Measurements from ENCODE around the gene CD247.

Gene CD247

GRCh38 chr1:167517535-167518330, 596 bp downstream of the CD247 start:
- TF ChIP-seq CTCF (IDR thresholded peaks at IDR 0.05; ENCODE audit: low read depth, low read length, missing control alignments) = no peak
- no peak for DNase-seq (ENCODE audit: low read depth)
- no peak overlapping the region for H3K4me3 ChIP-seq (ENCODE audit: low read depth, low read length)

DNA sequence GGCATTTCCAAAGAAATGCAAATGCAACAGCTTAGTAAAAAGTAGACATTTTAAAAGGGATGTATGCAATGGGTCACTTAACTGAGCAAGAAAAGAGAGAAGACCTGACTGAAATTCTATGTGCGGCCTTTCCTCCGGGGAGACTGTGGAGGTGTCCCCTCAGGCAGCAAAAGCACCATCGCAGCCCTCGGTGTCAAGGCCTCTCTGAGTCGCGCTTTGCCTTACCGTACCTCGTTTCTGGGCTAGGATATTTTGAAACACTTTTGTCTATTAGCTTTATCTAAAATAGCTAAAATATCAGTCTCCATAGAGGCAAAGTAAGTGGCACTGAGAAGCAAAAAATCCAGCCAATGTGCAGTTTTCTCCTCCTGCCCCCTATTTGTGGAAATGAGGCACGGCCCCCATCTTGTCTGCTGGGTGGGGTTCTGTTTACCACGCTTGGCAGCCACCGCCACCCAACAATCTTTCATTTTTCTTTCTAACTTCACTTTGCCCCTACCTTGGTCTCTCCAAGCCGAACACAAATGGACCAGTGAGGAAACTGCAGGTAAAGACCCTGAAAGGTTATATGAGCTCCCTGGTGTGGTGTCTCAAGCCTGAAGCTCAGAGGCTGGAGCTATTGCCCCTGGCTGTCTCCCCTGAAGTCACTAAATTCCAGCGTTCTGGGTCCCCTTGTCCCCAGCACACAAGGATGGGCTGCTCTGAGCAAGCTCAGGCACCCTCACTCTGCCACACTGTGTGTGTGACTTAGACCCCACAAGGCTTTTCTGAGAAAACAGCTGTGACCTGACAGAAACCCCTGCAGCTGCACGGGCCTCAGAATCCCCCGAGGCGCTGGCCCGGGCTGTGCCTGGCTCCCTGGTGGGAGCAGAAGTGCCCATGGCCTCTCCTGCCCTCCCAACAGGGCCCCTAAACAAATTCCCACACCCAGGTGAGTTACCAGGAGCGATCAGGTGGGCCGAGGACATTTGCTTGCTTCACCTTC, 1.6 kb downstream of the CD247 start:
- no peak for TF ChIP-seq CTCF (IDR thresholded peaks at IDR 0.05; ENCODE audit: low read depth, low read length, missing control alignments)
- H3K4me3 ChIP-seq (ENCODE audit: low read depth, low read length) = no peak overlapping the region
- DNase-seq (ENCODE audit: low read depth) = no peak

GRCh38 chr1:167515893-167516321, 2.4 kb downstream of the CD247 start:
- H3K4me3 ChIP-seq (ENCODE audit: low read depth, low read length) = no peak overlapping the region
- no peak for DNase-seq (ENCODE audit: low read depth)
- TF ChIP-seq CTCF (IDR thresholded peaks at IDR 0.05; ENCODE audit: low read depth, low read length, missing control alignments) = no peak

DNA sequence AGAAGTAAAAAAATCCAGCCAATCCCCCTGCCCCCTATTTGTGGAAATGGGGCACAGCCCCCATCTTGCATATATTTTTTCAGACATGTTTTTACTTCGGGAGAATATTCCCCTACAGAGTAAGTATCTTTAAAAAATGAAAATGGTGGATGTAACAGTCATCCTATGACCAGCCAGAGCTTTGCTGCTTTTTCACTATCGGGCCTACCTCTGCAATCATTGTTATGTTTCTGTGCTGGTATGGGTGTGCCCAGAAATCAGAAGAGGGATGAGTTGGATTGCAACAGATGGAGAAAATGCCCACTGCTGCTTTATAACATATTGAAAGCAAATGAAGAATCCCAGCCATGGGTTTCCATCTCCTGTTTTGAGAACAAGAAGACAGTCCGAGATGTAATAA, 2.9 kb downstream of the CD247 start:
- no peak overlapping the region for H3K4me3 ChIP-seq (ENCODE audit: low read depth, low read length)
- no peak for TF ChIP-seq CTCF (IDR thresholded peaks at IDR 0.05; ENCODE audit: low read depth, low read length, missing control alignments)

GRCh38 chr1:167514288-167514687, 4.0 kb downstream of the CD247 start:
- no peak for DNase-seq (ENCODE audit: low read depth)
- no peak overlapping the region for H3K4me3 ChIP-seq (ENCODE audit: low read depth, low read length)
- TF ChIP-seq CTCF (IDR thresholded peaks at IDR 0.05; ENCODE audit: low read depth, low read length, missing control alignments) = no peak

More for the DNA sequence above, 2.9 kb downstream of the CD247 start:
- no peak for DNase-seq (ENCODE audit: low read depth)

GRCh38 chr1:167512046-167512654, 6.2 kb downstream of the CD247 start:
- H3K4me3 ChIP-seq (ENCODE audit: low read depth, low read length) = no peak overlapping the region
- TF ChIP-seq CTCF (IDR thresholded peaks at IDR 0.05; ENCODE audit: low read depth, low read length, missing control alignments) = no peak

More at GRCh38 chr1:167512046-167512654, 6.2 kb downstream of the CD247 start:
- DNase-seq (ENCODE audit: low read depth) = no peak
